ENCODE data around the gene GLTP.

DNA sequence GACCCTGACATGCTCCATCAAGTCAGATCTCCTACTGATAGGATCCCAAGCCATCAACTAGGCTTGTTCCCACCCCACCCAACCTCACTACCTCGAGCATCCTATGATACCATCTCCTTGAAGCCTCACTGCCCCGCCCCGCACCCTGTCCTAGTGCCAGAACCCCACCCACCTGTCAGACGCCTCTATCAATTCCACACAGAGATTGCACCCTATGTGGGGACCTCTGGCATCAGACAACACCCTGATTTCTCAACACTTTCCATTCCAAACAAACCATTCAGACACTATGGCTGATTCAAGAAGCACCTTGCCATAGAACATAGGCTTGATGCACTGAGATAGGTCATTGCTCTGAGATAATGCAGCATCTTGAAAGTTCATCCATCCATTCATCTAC lies 3.1 kb upstream of the GLTP start:
- TF ChIP-seq, protein P1, sequence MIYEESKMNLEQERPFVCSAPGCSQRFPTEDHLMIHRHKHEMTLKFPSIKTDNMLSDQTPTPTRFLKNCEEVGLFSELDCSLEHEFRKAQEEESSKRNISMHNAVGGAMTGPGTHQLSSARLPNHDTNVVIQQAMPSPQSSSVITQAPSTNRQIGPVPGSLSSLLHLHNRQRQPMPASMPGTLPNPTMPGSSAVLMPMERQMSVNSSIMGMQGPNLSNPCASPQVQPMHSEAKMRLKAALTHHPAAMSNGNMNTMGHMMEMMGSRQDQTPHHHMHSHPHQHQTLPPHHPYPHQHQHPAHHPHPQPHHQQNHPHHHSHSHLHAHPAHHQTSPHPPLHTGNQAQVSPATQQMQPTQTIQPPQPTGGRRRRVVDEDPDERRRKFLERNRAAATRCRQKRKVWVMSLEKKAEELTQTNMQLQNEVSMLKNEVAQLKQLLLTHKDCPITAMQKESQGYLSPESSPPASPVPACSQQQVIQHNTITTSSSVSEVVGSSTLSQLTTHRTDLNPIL (CRISPR knock-in tag; IDR thresholded peaks at IDR 0.05; ENCODE audit: low read depth), result no peak
- TF ChIP-seq ARNTL (CRISPR knock-in tag; IDR thresholded peaks at IDR 0.05; ENCODE audit: borderline replicate concordance, low read depth), result no peak

Data from SK-N-SH treated with all-trans-retinoic acid at 6 μM for 48 hours (cell line).